ENCODE data around the gene TET2.

DNA sequence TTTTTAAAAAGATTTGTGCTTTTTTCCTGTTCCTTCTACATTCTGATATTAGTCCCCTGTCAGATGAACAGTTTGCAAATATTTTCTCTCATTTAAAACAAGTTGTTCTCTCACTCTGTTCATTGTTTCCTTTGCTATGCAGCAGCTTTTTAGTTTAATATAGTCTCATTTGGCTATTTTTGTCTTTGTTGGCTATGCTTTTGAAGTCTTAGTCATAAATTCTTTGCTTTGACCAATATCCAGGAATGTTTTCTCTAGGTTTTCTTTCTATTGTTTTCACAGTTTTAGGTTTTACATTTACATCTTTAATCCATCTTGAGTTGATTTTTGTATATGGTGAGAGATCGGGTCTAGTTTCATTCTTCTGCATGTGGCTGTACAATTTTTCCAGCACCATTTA, 136.8 kb downstream of the TET2 start:
- TF ChIP-seq CTCF (IDR thresholded peaks at IDR 0.05): no peak
- TF ChIP-seq POLR2AphosphoS5 (IDR thresholded peaks at IDR 0.05): no peak
